Measurements from ENCODE around the gene LPCAT1.

GRCh38 chr5:1511048-1511447 lies 12.7 kb downstream of the LPCAT1 start:
- TF ChIP-seq CTCF (IDR thresholded peaks at IDR 0.05) (no peak), EZH2 (IDR thresholded peaks at IDR 0.05) (no peak), EZH2phosphoT487 (IDR thresholded peaks at IDR 0.05) (no peak)

All from neural progenitor cell (in vitro differentiated cells).